HepG2 (cell line): Measurements from ENCODE around the gene ZNF276. TPM values are rescaled to one million over a fixed set of nuclear protein-coding genes. Genes with fewer than 3 reads are reported as not detected.

Source experiments
- ARID2 ChIP-seq: sonication (generic); formaldehyde crosslinking; IDR thresholded peaks from 2 replicates; pipeline ENCODE4 v1.8.1; 2022; ENCODE audit warnings: mild to moderate bottlenecking, missing genetic modification reagents, borderline replicate concordance
- CREB1 ChIP-seq, 2 experiments: fragments of 450-650 bp in 1 of 2; IDR thresholded peaks; 2 replicates each; pipeline ENCODE4 v1.6.1; 2016 to 2017; ENCODE audit warnings: control low read depth in 1 of 2, mild to moderate bottlenecking in 1 of 2, missing compliant biosample characterization in 1 of 2, missing genetic modification characterization in 1 of 2
- KDM5A ChIP-seq: fragments of 200-600 bp; sonication (generic); IDR thresholded peaks from 2 replicates; pipeline ENCODE4 v1.7.0; 2018; ENCODE audit warnings: antibody characterized with exemption, mild to moderate bottlenecking, low read length, borderline replicate concordance
- MED1 ChIP-seq: sonication (generic); formaldehyde crosslinking; IDR thresholded peaks from 2 replicates; pipeline ENCODE4 v1.4.0; 2020; ENCODE audit warnings: missing genetic modification reagents
- NR2F1 ChIP-seq, 2 experiments: fragments of 450-650 bp in 1 of 2; formaldehyde crosslinking in 1 of 2; IDR thresholded peaks; 2 replicates each; pipeline versions ENCODE4 v1.5.0 to v1.6.1; 2016 to 2020; ENCODE audit warnings: mild to moderate bottlenecking in 1 of 2, missing compliant biosample characterization in 1 of 2, missing genetic modification reagents in 1 of 2, moderate library complexity in 1 of 2
- TAF15 ChIP-seq: fragments of 200-400 bp; formaldehyde crosslinking; IDR thresholded peaks from one replicate; pipeline ENCODE4 v1.6.1; 2018; ENCODE audit warnings: mild to moderate bottlenecking, low read depth, low read length; ENCODE audit not compliant: poor library complexity, severe bottlenecking
- ZBTB3 ChIP-seq: sonication (generic); formaldehyde crosslinking; IDR thresholded peaks from 2 replicates; pipeline ENCODE4 v1.4.0; 2020; ENCODE audit warnings: low read depth, mild to moderate bottlenecking, moderate library complexity, missing genetic modification reagents, borderline replicate concordance
- ZC3H4 ChIP-seq: sonication (generic); formaldehyde crosslinking; IDR thresholded peaks from 2 replicates; pipeline ENCODE4 v1.4.0; 2020; ENCODE audit warnings: missing genetic modification reagents, borderline replicate concordance
- ZNF256 ChIP-seq: sonication (generic); formaldehyde crosslinking; conservative IDR thresholded peaks from 2 replicates; pipeline ENCODE4 v1.4.0; 2020; ENCODE audit warnings: missing genetic modification reagents
- ZNF274 ChIP-seq: sonication (generic); formaldehyde crosslinking; IDR thresholded peaks from 2 replicates; pipeline ENCODE4 v1.5.1; 2020; ENCODE audit warnings: mild to moderate bottlenecking, missing genetic modification reagents
- ZNF451 ChIP-seq: sonication (generic); formaldehyde crosslinking; IDR thresholded peaks from 2 replicates; pipeline ENCODE4 v1.5.0; 2020; ENCODE audit warnings: mild to moderate bottlenecking, missing genetic modification reagents
- ZNF543 ChIP-seq: sonication (generic); formaldehyde crosslinking; IDR thresholded peaks from 2 replicates; pipeline ENCODE4 v1.4.0; 2020; ENCODE audit warnings: mild to moderate bottlenecking, missing genetic modification reagents
- ZNF552 ChIP-seq: sonication (generic); formaldehyde crosslinking; IDR thresholded peaks from 2 replicates; pipeline ENCODE4 v1.9.0; 2022; ENCODE audit warnings: missing genetic modification reagents, mild to moderate bottlenecking, borderline replicate concordance
- ZNF850 ChIP-seq: sonication (generic); formaldehyde crosslinking; conservative IDR thresholded peaks from 2 replicates; pipeline ENCODE4 v1.9.0; 2021; ENCODE audit warnings: mild to moderate bottlenecking, missing genetic modification reagents
- polyA plus RNA-seq, 8 experiments: library from polyadenylated mRNA; depleted of rRNA in 3 of 8; stranded (reverse) in 7 of 8; unstranded in 1 of 8; fragments of >200 nt; fragmentation: Illumina TruSeq in 4 of 8; extraction: Trizol in 4 of 8; gene quantifications; 2 replicates each; pipeline versions ENCODE4 v1.2.1 to v1.2.3, GENCODE V29; 2011 to 2016; ENCODE audit warnings: low read depth in 4 of 8, missing spikeins in 1 of 8, mixed read lengths in 1 of 8; ENCODE audit not compliant: insufficient read depth in 1 of 8
- total RNA-seq, 5 experiments: library from RNA; depleted of rRNA; stranded (reverse); fragments of >200 nt; fragmentation: Illumina TruSeq; extraction: Trizol; gene quantifications; 2 replicates each; pipeline ENCODE4 v1.2.3, GENCODE V29; 2016; ENCODE audit warnings: low read depth in 1 of 5
- TF ChIP-seq, protein P1 (sequence below): sonication (generic); formaldehyde crosslinking; IDR thresholded peaks from 2 replicates; pipeline ENCODE4 v1.4.0; 2020; ENCODE audit warnings: missing genetic modification reagents
- TF ChIP-seq, protein P2 (sequence below): sonication (generic); formaldehyde crosslinking; IDR thresholded peaks from 2 replicates; pipeline ENCODE4 v1.4.0; 2020; ENCODE audit warnings: missing genetic modification reagents

Gene ZNF276
- total and polyA plus RNA-seq, 2 of the 13 experiments (the other 11 are each of a cell fraction or from before 2014, with no cell fraction given), result 17.7 to 18.0 TPM

DNA sequence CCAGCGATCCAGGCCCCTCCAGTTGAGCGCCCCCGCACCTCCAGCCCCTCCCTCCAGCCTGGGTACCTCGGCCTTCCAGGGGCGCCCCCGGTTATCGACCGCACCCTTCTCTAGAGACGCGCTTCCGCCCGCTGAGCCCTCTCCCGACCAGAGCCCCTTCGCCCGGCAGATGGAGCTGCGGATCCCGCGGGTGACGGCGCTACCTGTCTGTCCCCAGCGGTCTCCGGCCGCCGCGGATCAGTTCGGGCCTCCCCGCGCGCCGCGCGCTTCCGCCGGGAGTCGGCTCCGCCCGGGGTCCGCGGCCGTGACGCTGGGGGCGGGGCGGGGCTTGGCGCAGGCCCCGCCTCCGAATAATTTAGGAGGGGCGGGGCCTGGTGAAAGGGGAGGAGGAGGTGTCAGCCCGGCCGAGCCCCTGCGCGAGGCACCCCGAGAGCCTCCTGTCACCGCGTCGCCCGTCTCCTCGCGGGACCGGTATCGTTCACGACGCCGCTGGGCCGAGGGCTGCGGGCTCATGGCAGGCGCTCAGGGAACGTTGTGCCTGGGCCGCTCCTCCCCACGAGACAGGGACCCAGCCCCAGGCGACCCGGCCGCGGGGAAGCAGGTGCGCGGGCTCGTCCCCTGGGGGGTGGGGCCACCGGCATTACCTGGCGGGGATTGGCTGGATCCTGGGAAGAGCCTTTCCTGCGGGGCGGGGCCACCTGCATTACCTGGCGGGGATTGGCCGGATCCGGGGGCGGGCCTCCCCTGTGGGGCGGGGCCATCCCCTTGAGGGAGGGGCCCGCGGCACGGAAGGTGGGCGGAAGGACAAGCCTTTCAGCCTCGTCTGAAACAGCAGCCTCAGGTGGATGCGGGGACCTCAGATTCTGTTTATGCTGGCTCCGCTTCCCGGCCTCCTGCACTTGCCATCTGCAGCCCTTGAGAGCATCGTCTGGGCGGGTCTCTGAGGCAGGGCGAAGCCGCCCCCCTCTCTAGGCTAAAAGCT, 19.6 kb upstream of the ZNF276 start, which contains the start of gene SPATA2L (continued):
- TF ChIP-seq, protein P1, sequence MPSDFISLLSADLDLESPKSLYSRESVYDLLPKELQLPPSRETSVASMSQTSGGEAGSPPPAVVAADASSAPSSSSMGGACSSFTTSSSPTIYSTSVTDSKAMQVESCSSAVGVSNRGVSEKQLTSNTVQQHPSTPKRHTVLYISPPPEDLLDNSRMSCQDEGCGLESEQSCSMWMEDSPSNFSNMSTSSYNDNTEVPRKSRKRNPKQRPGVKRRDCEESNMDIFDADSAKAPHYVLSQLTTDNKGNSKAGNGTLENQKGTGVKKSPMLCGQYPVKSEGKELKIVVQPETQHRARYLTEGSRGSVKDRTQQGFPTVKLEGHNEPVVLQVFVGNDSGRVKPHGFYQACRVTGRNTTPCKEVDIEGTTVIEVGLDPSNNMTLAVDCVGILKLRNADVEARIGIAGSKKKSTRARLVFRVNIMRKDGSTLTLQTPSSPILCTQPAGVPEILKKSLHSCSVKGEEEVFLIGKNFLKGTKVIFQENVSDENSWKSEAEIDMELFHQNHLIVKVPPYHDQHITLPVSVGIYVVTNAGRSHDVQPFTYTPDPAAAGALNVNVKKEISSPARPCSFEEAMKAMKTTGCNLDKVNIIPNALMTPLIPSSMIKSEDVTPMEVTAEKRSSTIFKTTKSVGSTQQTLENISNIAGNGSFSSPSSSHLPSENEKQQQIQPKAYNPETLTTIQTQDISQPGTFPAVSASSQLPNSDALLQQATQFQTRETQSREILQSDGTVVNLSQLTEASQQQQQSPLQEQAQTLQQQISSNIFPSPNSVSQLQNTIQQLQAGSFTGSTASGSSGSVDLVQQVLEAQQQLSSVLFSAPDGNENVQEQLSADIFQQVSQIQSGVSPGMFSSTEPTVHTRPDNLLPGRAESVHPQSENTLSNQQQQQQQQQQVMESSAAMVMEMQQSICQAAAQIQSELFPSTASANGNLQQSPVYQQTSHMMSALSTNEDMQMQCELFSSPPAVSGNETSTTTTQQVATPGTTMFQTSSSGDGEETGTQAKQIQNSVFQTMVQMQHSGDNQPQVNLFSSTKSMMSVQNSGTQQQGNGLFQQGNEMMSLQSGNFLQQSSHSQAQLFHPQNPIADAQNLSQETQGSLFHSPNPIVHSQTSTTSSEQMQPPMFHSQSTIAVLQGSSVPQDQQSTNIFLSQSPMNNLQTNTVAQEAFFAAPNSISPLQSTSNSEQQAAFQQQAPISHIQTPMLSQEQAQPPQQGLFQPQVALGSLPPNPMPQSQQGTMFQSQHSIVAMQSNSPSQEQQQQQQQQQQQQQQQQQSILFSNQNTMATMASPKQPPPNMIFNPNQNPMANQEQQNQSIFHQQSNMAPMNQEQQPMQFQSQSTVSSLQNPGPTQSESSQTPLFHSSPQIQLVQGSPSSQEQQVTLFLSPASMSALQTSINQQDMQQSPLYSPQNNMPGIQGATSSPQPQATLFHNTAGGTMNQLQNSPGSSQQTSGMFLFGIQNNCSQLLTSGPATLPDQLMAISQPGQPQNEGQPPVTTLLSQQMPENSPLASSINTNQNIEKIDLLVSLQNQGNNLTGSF, result no peak; the same call in 1 of the 2 replicates
- peak; percentile 83; the same call in 1 of the 2 replicates for TF ChIP-seq ARID2
- peak; percentile 95 for TF ChIP-seq TAF15
- no peak for TF ChIP-seq ZBTB3 (CRISPR knock-in tag)
- TF ChIP-seq ZNF552 (CRISPR knock-in tag), result no peak
- peak; percentile 63; the same call in 1 of the 2 replicates for TF ChIP-seq ZNF274 (CRISPR knock-in tag)
- TF ChIP-seq, protein P2, sequence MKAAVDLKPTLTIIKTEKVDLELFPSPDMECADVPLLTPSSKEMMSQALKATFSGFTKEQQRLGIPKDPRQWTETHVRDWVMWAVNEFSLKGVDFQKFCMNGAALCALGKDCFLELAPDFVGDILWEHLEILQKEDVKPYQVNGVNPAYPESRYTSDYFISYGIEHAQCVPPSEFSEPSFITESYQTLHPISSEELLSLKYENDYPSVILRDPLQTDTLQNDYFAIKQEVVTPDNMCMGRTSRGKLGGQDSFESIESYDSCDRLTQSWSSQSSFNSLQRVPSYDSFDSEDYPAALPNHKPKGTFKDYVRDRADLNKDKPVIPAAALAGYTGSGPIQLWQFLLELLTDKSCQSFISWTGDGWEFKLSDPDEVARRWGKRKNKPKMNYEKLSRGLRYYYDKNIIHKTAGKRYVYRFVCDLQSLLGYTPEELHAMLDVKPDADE (CRISPR knock-in tag), result 0 out of 2 replicates have a peak, but pooled peaks have one; percentile 47
- TF ChIP-seq MED1 (CRISPR knock-in tag), result peak; percentile 57; the same call in 1 of the 2 replicates
- peak; percentile 62 for TF ChIP-seq ZNF451 (CRISPR knock-in tag)
- peak; percentile 75; the same call in 1 of the 2 replicates for TF ChIP-seq KDM5A
- TF ChIP-seq ZNF850 (CRISPR knock-in tag), result 0 out of 2 replicates have a peak, but pooled peaks have one; percentile 86
- TF ChIP-seq ZNF256 (CRISPR knock-in tag), result 0 out of 2 replicates have a peak, but pooled peaks have one; percentile 50
- no peak for TF ChIP-seq ZC3H4
- TF ChIP-seq NR2F1 (CRISPR knock-in tag; IDR thresholded peaks at IDR 0.05), result no peak
- TF ChIP-seq CREB1 (IDR thresholded peaks at IDR 0.05), result peak; percentile 54; the same call in 1 of the 2 replicates
- TF ChIP-seq CREB1 (CRISPR knock-in tag; IDR thresholded peaks at IDR 0.05), result no peak
- TF ChIP-seq ZNF543, result peak; percentile 77; the same call in 1 of the 2 replicates
